ENCODE results near the gene DDAH2.

The DDAH2 gene

DNA sequence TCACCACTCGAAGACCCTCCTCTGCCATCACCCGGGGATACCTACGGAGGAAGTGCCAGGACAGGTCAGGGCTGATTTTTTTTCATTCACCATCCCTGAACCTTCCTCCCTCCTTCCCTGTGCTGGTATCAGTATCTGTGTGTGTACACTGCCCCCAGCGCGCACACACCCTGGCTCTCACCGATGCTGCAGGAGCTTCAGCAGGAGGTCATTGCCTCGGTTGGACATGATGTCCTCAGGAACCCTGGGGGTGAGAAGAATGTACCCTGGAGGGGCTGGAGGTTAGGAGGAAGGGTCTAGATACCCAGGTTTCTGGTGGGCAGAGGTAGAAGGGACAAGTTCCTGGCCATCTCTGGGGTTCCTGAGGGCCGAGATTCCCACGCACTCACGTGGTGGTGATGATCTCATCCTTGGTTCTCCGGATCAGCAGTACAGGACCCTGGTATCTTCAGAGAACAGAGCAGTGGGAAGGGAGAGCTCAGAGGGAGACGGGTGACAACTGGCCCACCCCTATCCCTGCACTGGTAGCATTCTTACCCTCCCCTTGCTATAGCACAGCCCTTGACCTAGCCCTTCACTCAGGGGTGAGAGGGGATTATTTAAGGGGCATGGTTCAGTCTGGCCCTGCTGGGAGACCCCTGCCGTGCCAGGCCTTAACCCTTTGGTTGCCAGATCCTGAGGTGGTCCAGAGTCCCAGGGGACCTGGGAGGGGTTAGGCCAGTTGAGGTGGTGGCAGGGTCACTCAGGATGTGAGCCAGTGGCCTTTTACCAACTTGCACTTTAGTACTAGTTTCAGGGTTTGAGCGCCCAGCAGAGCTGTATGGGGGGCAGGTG, 41.0 kb downstream of the DDAH2 start:
- no peak for DNase-seq

DNA sequence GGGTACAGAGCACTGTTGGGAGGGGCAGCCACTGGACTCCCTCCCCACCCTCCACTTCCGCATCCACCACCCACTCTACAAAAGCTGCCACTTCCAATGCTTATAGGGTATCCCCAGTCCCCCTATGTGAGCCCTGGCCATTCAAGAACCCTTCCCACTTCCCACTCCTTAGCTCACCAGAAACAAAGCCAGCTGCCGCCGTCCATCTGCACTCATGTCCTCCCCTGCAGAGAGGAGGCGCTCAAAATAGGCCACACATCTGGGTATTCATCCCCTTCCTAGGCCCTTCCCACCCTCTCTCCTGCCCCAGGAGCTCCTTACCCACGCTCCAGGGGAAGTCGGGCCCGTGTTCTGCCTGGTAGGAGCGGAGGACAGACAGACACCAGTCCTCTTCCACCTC, 41.8 kb downstream of the DDAH2 start:
- no peak for DNase-seq

DNA sequence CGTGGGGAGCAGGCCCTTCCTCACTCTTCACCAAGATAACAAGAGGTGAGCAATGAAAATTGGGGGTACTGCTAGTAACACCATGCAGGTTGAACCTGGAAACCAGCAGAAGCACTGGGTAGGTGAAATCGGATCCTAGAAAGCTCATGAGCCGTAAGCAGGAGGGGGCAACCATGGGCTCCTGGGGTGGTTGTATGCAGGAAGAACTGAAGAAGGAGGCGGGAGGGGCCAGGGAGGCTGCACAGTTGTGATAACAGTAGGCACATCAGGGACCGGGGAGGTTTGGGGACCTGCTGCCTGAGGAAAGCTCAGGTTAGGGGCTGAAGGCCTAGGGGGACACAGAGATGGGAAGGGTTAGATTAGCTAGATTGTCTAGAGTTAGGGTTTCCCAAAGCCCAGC, 42.6 kb downstream of the DDAH2 start:
- no peak for DNase-seq

DNA sequence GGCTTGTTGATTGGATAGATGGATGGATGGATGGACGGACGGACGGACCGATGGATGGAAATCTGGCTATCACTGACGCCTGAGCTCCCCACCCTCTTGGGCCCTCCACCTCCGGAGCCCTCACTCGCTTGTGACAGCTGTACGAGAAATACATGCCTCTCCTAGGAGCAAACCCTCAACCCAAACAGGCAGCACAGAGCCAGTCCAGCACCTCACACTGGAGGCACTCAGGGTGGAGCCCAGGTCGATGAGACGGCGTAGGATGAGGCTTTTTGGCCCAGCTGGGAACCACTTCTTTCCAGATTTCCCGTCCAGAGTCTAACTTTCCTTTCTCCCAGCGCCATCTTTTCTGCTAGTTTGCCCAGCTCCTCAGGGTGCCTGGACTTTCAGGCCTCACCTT, 45.5 kb downstream of the DDAH2 start:
- DNase-seq, result no peak

DNA sequence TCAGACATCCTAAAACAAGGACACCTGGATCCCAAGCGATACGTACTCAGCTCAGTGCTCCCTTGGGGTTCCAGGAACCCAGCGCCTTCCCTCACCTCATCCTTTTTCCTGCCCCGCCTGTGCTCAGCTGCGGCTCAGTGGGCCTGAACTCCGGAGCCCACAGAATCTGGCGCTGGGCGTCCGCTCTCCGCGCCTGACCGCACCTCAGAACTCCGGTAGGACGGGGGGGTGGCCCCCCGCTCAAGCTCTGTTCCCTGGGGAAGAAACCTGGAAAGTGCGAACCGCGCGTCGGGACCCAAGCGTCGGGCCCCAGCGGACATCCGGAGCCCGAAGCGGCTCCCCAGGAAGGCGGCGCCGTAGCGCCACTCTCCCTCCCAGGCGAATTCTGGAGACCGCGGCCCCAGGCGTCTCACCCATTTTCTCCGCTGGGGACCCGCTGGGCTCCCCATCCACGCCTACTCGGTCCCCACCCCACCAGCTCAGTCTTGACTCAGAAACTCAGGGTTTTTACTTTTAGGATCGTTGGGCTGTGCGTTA, 47.9 kb downstream of the DDAH2 start:
- peak; percentile 32 for DNase-seq

DNA sequence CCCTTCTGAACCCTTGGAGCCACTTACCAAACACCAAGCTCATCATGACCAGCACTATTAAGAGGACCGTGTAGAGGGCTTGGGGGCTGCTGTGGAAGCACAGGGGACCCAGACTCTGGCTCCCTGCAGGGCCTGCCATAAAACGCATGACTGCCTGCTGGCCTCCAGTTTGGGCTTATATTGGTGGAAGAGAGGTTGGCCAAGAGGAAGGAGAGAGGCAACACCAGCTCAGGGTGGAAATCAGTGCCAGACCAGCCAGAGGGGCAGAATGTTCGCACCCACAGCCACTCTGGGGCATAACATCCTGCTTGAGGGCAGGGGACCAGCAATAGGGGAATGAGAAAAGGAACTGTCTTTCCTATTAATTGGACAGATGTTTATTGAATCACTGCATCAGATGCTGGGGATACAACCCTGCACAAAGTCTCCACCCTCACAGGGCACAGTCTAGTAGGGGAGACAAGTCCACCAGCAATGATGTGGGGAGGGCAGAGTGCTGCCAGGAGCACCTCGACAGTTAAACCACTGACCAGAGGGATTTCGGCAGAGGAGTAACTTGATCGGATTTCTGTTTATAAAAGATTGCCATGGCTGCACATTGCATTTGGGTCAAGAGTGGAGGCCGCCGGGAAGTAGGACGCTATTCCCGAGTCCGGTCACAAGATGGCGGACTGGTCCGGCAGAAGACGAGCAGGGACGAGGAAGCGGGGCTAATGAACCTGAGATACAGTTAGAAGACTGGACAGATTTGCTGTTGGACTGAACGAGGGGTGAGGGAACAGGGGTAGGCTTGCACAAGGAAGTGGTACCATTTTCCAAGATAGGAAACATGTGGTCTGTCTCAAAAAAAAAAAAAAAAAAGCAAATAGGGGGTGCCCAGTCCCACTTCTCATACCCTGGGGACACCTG, 48.6 kb downstream of the DDAH2 start, which contains the start of gene LY6G5C:
LY6G5C (minus strand) TSS at position 842 of the 909 bp plus-strand sequence; CDS start at position 148, 694 bp downstream.
- peak; percentile 73 for DNase-seq

DNA sequence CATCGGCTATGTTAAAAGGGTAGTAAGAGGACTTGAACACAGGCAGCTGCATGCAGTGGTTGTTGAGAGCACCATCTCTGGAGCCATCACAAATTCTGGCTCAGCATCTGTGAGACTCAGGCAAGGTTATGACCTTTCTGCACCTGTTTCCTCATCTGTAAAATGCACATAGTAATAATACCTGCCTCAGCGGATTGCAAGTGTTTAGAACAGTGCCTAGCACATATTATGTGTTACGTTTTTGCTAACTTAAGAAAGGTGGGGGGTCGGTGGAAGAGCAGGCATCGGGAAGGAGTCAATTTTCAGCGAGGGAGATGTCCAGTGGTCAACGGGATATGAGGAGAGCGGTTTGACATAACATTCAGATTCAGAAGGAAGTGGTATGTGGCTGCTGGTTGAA, 51.1 kb downstream of the DDAH2 start:
- DNase-seq, result no peak
